ENCODE results near the gene TJP2.

TJP2 gene

DNA sequence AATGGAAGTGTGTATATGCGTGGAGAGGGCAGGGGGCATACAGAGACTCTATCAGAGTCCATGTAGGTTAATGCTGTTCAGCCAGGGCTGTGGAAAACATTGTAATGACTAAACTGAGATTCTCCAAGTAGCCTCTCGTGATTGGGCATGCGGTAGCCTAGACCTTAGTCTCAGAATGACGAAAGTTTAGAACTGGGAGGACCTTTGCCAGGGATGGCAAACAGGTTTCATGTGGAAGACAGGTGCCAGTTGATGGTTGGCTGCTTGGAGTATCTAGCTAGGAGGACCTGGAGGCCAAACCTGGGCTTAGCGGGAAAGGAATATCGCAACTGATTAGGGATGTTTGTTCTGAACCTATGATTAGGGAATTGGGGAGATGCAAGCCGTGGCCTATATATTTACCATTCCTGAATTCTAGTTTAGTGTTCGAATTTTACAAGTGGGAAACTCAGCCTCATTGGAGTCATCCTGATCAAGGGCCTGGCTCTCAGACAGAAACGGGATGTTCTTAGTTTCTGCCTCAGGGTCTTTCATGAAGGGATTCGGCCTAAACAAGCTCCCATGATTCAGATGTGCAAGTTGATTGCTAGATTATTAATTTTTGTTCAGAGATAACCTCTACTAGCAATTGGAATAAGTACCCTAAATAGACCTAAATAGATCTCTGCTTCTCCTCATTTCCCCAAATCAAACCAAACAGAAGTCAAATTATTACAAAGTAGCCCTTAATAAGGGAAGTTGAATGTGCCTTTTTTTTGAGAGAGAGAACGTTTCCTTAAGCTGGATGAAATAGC lies 26.8 kb upstream of the TJP2 start:
- no peak overlapping the region for H3K4me3 ChIP-seq (ENCODE audit: low read length)
- no peak for DNase-seq (ENCODE audit: low read depth)
- no peak for TF ChIP-seq CTCF (IDR thresholded peaks at IDR 0.05; ENCODE audit: insufficient read depth, low read depth, low read length, missing control alignments)

DNA sequence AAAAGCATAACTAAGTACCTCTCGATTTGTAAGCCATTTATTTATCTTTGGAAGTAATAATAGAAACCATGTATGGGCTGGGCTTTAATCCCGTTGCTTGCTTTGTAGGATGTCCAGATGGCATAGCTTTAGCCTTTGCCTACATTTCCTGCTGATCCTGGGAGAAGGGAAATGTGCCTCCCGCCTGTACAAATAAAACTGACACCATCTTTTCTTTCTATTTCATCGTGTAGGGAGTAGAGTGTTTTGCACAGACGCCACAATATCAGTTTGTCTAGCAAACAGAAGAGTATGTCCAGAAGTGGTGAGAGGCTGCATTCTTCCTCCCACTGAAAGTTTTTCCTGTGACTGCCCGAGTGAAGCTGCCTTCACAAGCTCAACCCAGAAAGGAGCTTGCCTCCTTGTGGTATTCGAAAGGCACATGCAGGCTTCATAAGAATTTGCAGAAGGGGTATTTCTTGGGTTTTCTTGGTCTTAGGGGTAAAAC lies 24.7 kb upstream of the TJP2 start:
- TF ChIP-seq CTCF (IDR thresholded peaks at IDR 0.05; ENCODE audit: insufficient read depth, low read depth, low read length, missing control alignments): peak; percentile 28
- no peak overlapping the region for H3K4me3 ChIP-seq (ENCODE audit: low read length)
- DNase-seq (ENCODE audit: low read depth): peak; percentile 43

DNA sequence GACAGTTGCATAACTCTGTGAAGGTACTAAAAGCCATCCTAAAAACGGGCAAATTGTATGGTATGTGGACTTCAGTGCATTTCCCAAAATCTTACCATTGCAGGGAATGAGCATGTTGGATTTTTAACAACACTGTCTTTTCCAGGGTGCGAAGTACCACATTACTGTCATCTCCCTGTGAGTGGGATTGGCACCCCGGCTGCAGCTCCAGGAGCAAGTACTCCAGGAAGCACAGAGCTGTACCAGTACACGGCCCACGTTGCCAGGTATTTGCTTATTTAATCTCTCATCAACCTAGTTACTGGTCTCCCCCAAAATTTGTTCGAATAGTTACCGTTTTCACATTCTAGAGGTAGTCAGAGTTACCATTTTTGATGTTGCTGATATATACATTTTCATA lies 22.6 kb upstream of the TJP2 start:
- no peak overlapping the region for H3K4me3 ChIP-seq (ENCODE audit: low read length)
- TF ChIP-seq CTCF (IDR thresholded peaks at IDR 0.05; ENCODE audit: insufficient read depth, low read depth, low read length, missing control alignments): no peak
- no peak for DNase-seq (ENCODE audit: low read depth)

GRCh38 chr9:69153707-69154521 lies 20.2 kb upstream of the TJP2 start:
- no peak for TF ChIP-seq CTCF (IDR thresholded peaks at IDR 0.05; ENCODE audit: insufficient read depth, low read depth, low read length, missing control alignments)
- DNase-seq (ENCODE audit: low read depth): no peak
- no peak overlapping the region for H3K4me3 ChIP-seq (ENCODE audit: low read length)

DNA sequence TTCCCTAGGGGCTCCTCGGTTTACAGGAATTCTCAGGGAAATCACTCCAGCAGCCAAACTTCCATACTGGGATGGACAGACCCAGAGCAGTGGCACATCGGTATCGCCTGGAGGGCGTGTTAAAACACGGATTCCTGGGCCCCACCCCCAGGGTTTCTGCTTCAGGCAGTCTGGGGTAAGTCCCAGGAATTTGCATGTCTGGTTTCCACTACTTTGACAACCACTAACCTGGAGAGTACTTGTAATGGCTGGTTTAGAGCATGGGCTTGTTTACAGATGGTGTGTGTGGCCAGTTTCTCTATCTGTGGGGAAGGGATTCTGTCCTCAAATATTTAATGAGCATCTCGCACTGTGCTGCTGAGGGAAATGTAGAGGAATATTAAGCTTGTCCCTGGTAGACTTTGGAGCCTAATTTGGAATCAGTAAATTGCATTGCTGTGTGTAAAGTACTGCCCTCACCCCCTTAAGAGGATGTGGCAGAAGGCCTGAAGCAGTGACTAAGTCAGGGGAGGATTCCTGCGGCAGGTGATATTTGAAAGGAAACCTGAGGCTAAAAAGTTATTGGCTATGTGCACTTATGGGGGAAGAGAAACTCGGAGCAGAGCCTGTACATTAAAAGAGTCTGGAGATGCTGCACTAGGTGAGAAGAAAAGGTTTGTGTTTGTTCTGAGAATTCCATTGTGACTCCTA lies 18.6 kb upstream of the TJP2 start:
- DNase-seq (ENCODE audit: low read depth): peak; percentile 83
- no peak overlapping the region for H3K4me3 ChIP-seq (ENCODE audit: low read length)
- no peak for TF ChIP-seq CTCF (IDR thresholded peaks at IDR 0.05; ENCODE audit: insufficient read depth, low read depth, low read length, missing control alignments)

- H3K4me3 ChIP-seq (ENCODE audit: low read length): no peak overlapping the region
- no peak for DNase-seq (ENCODE audit: low read depth)
- TF ChIP-seq CTCF (IDR thresholded peaks at IDR 0.05; ENCODE audit: insufficient read depth, low read depth, low read length, missing control alignments): no peak
Observed at GRCh38 chr9:69157751-69158466, 16.2 kb upstream of the TJP2 start.

Data from epithelial cell of esophagus (primary cell).